Fibroblast of mammary gland (primary cell): Measurements from ENCODE around the gene UVRAG.
"Not testable (repeated sequence)": the region's sequence is repeated elsewhere in the genome, so short reads cannot be mapped to it uniquely, and the experiment has no call there.

Experiments
- DNase-seq: peaks from one replicate; pipeline ENCODE4 v3.0.0-alpha.2; 2010; ENCODE audit warnings: low read depth
- H3K4me3 ChIP-seq: 2 replicates; pipeline ENCODE4 v1.5.1; 2011; ENCODE audit warnings: low read depth, mild to moderate bottlenecking, low read length, moderate library complexity; ENCODE audit not compliant: control insufficient read depth
- TF ChIP-seq, protein P1 (sequence below): conservative IDR thresholded peaks from 2 replicates; pipeline ENCODE4 v1.5.1; 2011; ENCODE audit warnings: low read depth, low read length, inconsistent platforms; ENCODE audit not compliant: control insufficient read depth, insufficient read depth

UVRAG gene

GRCh38 chr11:75850787-75851186 is 35.8 kb downstream of the UVRAG start:
- H3K4me3 ChIP-seq: no peak overlapping the region
- TF ChIP-seq, protein P1, sequence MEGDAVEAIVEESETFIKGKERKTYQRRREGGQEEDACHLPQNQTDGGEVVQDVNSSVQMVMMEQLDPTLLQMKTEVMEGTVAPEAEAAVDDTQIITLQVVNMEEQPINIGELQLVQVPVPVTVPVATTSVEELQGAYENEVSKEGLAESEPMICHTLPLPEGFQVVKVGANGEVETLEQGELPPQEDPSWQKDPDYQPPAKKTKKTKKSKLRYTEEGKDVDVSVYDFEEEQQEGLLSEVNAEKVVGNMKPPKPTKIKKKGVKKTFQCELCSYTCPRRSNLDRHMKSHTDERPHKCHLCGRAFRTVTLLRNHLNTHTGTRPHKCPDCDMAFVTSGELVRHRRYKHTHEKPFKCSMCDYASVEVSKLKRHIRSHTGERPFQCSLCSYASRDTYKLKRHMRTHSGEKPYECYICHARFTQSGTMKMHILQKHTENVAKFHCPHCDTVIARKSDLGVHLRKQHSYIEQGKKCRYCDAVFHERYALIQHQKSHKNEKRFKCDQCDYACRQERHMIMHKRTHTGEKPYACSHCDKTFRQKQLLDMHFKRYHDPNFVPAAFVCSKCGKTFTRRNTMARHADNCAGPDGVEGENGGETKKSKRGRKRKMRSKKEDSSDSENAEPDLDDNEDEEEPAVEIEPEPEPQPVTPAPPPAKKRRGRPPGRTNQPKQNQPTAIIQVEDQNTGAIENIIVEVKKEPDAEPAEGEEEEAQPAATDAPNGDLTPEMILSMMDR: no peak
- peak; percentile 19 for DNase-seq

GRCh38 chr11:75851203-75851602 is 36.2 kb downstream of the UVRAG start:
- H3K4me3 ChIP-seq: no peak overlapping the region
- peak; percentile 70 for DNase-seq
- TF ChIP-seq, protein P1: no peak

- TF ChIP-seq, protein P1: no peak
- DNase-seq: no peak
- no peak overlapping the region for H3K4me3 ChIP-seq
Observed at GRCh38 chr11:75852406-75853017, 37.5 kb downstream of the UVRAG start.

DNA sequence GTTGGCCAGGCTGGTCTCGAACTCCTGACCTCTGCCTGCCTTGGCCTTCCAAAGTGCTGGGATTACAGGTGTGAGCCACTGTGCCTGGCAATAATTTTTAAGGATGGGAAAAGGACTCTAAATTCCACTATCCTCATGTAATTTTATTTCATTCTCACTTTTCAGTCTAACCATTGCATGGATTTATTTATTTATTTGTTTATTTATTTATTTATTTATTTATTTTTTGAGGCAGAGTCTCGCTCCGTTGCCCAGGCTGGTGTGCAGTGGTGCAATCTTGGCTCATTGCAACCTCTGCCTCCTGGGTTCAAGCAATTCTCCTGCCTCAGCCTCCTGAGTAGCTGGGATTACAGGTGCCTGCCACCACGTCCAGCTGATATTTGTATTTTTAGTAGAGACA is 38.6 kb downstream of the UVRAG start:
- DNase-seq, H3K4me3 ChIP-seq: not testable (repeated sequence)

DNA sequence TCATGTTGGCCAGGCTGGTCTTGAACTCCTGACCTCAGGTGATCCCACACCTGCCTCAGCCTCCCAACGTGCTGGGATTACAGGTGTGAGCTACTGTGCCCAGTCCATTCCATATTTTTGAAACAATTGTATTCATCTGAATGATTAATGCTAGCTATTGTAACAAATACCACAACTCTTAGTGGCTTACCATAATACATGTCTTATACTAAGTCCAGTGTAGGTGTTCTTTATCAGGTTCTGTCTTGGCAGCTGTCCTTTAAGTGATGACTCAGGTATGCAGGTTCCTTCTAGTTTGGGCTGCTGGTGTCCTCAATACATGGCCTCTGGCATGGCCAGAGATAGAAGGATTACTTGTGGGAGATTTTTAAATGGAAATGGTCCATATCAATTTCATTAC is 39.0 kb downstream of the UVRAG start:
- no peak for DNase-seq
- H3K4me3 ChIP-seq: no peak overlapping the region
- TF ChIP-seq, protein P1: no peak

GRCh38 chr11:75855206-75855605 is 40.2 kb downstream of the UVRAG start:
- no peak for DNase-seq
- TF ChIP-seq, protein P1: no peak
- no peak overlapping the region for H3K4me3 ChIP-seq

- TF ChIP-seq, protein P1: no peak
- H3K4me3 ChIP-seq: no peak overlapping the region
Observed at GRCh38 chr11:75856912-75857311, 41.9 kb downstream of the UVRAG start.

More at GRCh38 chr11:75856912-75857311, 41.9 kb downstream of the UVRAG start:
- DNase-seq: no peak
